ENCODE results near the gene GRK6. TPM values are rescaled to one million over a fixed set of nuclear protein-coding genes. Genes with fewer than 3 reads are reported as not detected.

The GRK6 gene
- total and polyA plus RNA-seq, 4 donors, result 13.0 to 27.6 (median 20.4) TPM

DNA sequence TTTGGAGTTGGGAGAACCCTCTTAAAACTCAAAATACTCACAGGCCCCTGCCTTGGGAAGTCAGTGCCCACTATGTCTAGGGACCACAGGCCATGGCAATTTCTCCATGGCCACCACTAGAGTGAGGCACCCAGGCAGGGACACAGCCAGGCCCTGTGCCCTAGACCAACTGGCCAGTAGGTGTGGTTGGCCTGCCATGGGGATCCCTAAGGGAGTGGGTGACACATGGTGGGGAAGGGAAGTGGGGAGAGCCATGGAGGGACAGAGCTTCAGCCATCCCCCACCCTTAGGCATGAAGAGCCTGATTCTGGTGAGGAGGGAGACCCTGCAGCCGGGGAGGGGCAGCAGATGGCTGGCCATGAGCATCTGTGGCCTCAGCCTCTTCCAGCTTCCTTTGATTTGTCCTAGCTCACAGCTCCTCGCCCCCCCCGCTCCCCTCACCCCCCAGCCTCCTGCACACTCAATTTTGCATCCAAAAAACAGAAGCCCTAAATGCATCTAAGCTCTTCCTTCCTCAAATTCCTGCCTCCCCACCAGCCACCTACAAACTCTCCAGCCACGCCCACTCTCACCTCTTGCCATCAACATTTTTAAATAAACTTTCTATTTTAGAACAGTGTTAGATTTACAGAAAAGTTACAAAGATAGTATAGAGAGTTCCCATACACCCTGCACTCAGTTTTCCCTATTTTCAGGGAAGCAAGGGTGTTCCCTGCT is 48.5 kb downstream of the GRK6 start:
- H3K36me3 ChIP-seq (ENCODE audit: control insufficient read depth in 1 of 2, insufficient read depth in 2 of 2, low read length in 1 of 2), result no peaks in the 10 kb centered on the region
- ATAC-seq (ENCODE audit: low FRiP score) (no peak), DNase-seq (no peak)
- WGBS, 2 donors, result 14 to 18% methylated on average over 4 of the region's 4 CpGs
- no peaks in the 10 kb centered on the region for H3K27me3 ChIP-seq (ENCODE audit: control insufficient read depth in 1 of 2, insufficient read depth in 2 of 2, low read length in 1 of 2)
- H3K9me3 ChIP-seq (ENCODE audit: control insufficient read depth, low read length), result no peaks in the 10 kb centered on the region
- no peaks in the 10 kb centered on the region for H3K4me1 ChIP-seq (ENCODE audit: control insufficient read depth in 1 of 2, insufficient read depth in 2 of 2, low read length in 2 of 2)
- H3K27ac ChIP-seq (ENCODE audit: low read depth in 1 of 2, low read length in 2 of 2), result no peak overlapping the region
- intact Hi-C loops (cut with DNase I), result no loop called here
- no peak overlapping the region for H3K4me3 ChIP-seq (ENCODE audit: low read length in 2 of 2)

DNA sequence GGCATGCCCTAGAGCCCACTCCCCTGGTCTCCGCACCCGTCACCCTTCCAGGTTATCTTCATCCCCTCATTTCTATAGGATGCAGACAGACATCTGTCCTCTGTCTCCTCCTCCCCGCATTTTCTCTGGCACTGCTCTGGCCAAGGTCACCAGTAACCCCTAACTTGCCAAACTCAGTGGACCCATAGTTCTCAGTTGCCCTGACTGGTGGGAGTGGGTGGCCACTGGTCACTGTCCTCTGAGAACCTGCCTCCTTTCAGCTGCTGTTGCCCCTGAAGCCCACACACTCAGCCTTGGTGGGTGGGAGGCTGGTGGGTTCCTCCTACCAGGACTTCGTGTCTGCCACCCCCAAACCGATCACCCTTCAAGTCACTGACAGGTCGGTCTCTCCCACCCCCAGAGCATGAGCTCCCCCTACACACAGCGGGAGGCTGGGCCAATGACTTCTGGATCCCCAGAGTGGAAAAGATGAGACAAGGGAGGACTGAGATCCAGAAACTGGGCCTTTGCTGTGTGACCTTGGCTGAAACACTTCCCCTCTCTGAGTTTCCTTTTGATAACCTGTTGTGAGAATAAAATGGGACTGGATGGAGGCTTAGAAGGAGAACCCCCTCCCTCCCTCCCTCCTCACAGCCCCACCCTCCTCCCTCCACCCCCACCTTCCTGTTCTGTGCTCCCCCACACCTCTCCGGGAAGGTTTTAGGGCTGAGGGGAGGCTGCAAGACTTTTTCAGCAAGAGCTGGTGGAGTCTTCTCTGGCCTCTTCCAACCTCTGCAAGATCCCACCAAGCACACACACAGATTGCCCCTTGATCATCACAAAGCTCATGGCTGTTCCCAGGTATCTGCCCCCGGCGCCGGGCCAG is 49.3 kb downstream of the GRK6 start:
- Histone ChIP-seq H3K36me3 (ENCODE audit: control insufficient read depth in 1 of 2, insufficient read depth in 2 of 2, low read length in 1 of 2) (no peaks in the 10 kb centered on the region), H3K4me3 (ENCODE audit: low read length in 2 of 2) (no peak overlapping the region), H3K27ac (ENCODE audit: low read depth in 1 of 2, low read length in 2 of 2) (no peak overlapping the region), H3K9me3 (ENCODE audit: control insufficient read depth, low read length) (no peaks in the 10 kb centered on the region), H3K27me3 (ENCODE audit: control insufficient read depth in 1 of 2, insufficient read depth in 2 of 2, low read length in 1 of 2) (no peaks in the 10 kb centered on the region), H3K4me1 (ENCODE audit: control insufficient read depth in 1 of 2, insufficient read depth in 2 of 2, low read length in 2 of 2) (no peaks in the 10 kb centered on the region)
- 24 to 25% methylated on average over 11 of the region's 11 CpGs for WGBS, 2 donors
- no peak for ATAC-seq (ENCODE audit: low FRiP score)
- intact Hi-C loops (cut with DNase I), result no loop called here
- DNase-seq, result no peak

DNA sequence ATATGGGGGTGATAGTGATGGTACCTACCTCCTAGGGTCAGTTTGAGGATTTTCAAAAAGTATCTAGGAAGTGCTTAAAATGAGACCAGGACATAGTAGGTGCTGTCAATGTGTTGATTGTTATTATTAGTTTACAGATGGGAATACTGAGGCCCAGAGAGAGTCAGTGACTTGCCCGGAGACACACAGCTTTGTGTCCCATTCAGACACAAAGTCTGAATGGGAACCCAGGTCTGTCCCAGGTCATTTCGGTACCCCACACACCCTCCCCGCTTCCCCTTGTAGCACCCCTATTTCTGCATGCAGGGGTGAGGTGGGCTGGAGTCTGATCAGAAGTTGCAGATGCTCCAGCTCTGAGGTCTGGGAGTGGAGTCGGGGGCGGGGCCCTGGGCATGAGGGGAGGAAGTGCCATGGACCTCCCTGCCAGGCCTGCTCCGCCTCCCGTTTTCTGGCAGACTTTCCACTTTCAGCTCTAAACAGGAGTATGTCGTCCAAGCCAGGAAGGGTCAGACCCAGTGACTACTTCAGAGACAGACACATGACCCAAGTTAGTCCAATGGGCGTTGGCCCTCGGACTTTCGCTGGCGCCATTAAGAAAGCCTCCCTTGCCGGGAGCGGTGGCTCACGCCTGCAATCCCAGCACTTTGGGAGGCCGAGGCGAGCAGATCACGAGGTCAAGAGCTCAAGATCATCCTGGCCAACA is 50.2 kb downstream of the GRK6 start:
- Histone ChIP-seq H3K36me3 (ENCODE audit: control insufficient read depth in 1 of 2, insufficient read depth in 2 of 2, low read length in 1 of 2) (no peaks in the 10 kb centered on the region), H3K4me1 (ENCODE audit: control insufficient read depth in 1 of 2, insufficient read depth in 2 of 2, low read length in 2 of 2) (no peaks in the 10 kb centered on the region), H3K27ac (ENCODE audit: low read depth in 1 of 2, low read length in 2 of 2) (peak overlapping the region in 1 of 2 donors; percentile 19), H3K4me3 (ENCODE audit: low read length in 2 of 2) (no peak overlapping the region), H3K27me3 (ENCODE audit: control insufficient read depth in 1 of 2, insufficient read depth in 2 of 2, low read length in 1 of 2) (no peaks in the 10 kb centered on the region), H3K9me3 (ENCODE audit: control insufficient read depth, low read length) (no peaks in the 10 kb centered on the region)
- ATAC-seq (ENCODE audit: low FRiP score), result peak; percentile 41
- intact Hi-C loops (cut with DNase I), result no loop called here
- WGBS, 2 donors, result 26 to 29% methylated on average over 18 of the region's 18 CpGs
- DNase-seq, result peak; percentile 91 to 92

DNA sequence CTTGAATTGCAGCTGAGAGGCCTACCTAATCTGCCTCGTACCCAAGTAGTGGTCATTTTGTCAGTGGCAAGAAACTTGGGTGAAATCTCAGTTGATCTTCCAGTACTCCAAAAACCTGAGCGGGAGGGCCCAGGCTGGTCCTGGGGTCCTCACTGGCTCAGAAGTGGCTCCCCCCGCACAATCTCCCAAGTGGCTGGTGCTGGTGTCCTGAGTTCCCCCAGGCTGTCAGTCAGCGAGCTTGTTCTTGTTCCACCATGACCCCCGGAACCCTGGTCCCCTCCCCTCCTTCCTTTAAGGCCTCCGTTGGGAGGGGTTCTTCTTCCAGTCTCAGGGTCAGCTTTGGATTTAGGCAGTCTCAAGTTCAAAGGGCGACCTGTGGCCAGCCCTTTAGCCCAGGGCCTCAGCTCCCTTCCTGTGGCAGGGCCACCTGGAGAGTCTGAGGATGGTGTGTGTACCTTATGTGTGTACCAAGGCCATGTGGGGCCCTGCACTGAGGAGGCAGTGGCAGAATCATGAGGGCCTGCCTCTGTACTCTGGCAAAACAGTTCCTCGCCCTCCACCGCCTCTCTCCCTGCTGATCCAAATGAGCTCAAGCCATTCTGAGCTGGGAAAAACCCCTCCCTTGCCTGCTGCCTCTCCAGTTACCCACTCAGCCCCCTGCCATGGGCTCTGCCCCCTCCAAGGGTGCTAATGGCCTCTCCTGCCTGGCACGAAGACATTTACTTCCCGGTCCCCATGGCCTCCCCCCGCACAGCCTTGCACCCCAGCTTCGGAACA is 51.4 kb downstream of the GRK6 start:
- Histone ChIP-seq H3K27ac (ENCODE audit: low read depth in 1 of 2, low read length in 2 of 2) (peak overlapping the region in 1 of 2 donors; percentile 0), H3K27me3 (ENCODE audit: control insufficient read depth in 1 of 2, insufficient read depth in 2 of 2, low read length in 1 of 2) (no peaks in the 10 kb centered on the region), H3K36me3 (ENCODE audit: control insufficient read depth in 1 of 2, insufficient read depth in 2 of 2, low read length in 1 of 2) (no peaks in the 10 kb centered on the region), H3K4me1 (ENCODE audit: control insufficient read depth in 1 of 2, insufficient read depth in 2 of 2, low read length in 2 of 2) (no peaks in the 10 kb centered on the region), H3K4me3 (ENCODE audit: low read length in 2 of 2) (no peak overlapping the region), H3K9me3 (ENCODE audit: control insufficient read depth, low read length) (no peaks in the 10 kb centered on the region)
- no peak for DNase-seq
- WGBS, 2 donors, result 82 to 84% methylated on average over 13 of the region's 13 CpGs
- ATAC-seq (ENCODE audit: low FRiP score), result no peak
- intact Hi-C loops (cut with DNase I), result no loop called here

DNA sequence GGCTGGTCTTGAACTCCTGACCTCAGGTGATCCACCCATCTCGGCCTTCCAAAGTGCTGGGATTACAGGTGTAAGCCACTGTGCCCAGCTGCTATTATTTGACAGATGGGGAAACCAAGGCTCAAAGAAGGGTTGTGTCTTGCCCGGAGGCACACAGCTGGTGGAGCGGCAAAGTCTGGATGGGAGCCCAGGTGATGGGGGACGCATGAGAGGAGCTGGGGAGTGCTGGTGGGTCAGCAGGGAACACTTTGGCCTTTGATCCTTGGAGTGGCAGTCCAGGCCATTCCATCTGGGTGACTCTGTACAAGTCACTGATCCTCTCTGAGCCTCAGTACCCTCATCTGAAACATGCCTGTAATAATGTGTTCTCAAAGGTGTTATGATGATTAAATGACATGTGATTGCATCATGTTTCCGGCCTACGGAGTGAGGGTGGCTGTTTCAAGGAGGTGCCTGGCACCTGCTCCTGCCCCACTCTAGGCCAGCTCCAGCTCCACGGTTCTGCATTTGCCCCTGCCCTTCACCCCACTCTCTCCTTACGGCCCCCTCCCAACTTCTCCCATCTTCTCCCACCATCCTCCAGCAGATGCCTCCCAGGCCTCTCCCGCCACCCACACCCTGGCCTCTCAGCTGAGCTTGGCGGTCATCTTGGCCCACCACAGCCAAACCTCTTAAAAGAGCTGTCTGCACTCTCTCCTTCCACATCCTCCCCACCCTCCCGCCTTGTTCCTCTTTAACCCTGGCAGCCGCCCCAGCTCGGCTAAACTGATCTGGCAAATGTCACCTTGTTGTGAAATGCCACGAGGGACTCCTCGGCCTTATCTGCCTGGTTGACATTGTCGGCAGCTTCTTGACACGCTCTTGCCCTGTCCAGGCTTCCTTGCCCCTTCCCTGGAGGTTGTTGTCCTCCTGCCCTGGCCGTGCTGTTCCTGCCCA is 52.5 kb downstream of the GRK6 start:
- H3K27me3 ChIP-seq (ENCODE audit: control insufficient read depth in 1 of 2, insufficient read depth in 2 of 2, low read length in 1 of 2), result no peaks in the 10 kb centered on the region
- peak overlapping the region in 1 of 2 donors; percentile 73 for H3K27ac ChIP-seq (ENCODE audit: low read depth in 1 of 2, low read length in 2 of 2)
- 11 to 13% methylated on average over 18 of the region's 18 CpGs for WGBS, 2 donors
- intact Hi-C loops (cut with DNase I), result no loop called here
- peak; percentile 88 to 89 for DNase-seq
- no peaks in the 10 kb centered on the region for H3K9me3 ChIP-seq (ENCODE audit: control insufficient read depth, low read length)
- ATAC-seq (ENCODE audit: low FRiP score), result peak; percentile 62
- H3K36me3 ChIP-seq (ENCODE audit: control insufficient read depth in 1 of 2, insufficient read depth in 2 of 2, low read length in 1 of 2), result no peaks in the 10 kb centered on the region
- H3K4me1 ChIP-seq (ENCODE audit: control insufficient read depth in 1 of 2, insufficient read depth in 2 of 2, low read length in 2 of 2), result no peaks in the 10 kb centered on the region
- no peak overlapping the region for H3K4me3 ChIP-seq (ENCODE audit: low read length in 2 of 2)

DNA sequence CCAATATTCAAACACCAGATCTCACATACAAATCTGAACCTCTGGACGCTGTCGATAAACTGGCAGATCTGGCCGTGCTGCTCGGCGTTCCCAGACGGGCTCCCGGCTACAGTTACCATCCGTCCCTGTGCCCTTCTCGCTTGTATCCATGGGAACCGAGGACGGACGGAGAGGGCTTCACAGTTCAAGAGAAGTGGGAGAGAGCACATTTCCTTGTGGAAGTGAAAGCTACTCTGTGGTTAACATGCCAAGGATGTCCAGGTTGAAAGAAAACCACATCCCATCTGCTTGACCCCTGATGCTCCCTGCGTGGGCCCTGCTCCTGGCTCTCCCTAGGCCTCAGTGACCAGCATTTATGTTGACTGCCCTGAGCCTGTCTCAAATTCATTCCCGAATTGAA is 53.3 kb downstream of the GRK6 start:
- peak in 1 of 2 donors; percentile 80 for DNase-seq
- 5 to 6% methylated on average over 14 of the region's 14 CpGs for WGBS, 2 donors

DNA sequence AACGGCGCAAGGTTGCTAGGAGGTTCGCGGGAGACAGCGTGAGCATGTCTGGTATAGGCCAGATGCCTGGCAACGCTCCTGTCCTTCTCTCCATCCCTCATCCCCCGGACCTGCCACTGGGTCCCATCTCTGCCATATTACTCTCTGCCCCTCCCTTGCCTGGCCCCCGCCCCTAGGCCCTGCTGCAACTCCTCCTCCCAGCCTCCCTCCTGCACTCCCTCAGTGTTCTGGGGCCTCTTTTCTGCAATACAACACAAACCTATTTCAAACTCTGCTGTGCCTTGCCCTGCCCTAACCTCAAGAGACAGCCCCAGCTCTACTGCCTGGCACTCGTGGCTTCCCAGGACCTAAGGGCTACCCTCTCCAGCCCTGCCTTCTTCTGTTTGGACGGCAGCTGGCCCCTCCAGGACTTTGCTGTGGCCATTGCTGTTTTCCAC is 55.9 kb downstream of the GRK6 start:
- Histone ChIP-seq H3K36me3 (ENCODE audit: control insufficient read depth in 1 of 2, insufficient read depth in 2 of 2, low read length in 1 of 2) (peaks cover 0 to 2% of the 10 kb centered on the region in 2 donors), H3K27ac (ENCODE audit: low read depth in 1 of 2, low read length in 2 of 2) (peak overlapping the region in 1 of 2 donors; percentile 2), H3K4me1 (ENCODE audit: control insufficient read depth in 1 of 2, insufficient read depth in 2 of 2, low read length in 2 of 2) (no peaks in the 10 kb centered on the region), H3K9me3 (ENCODE audit: control insufficient read depth, low read length) (no peaks in the 10 kb centered on the region), H3K27me3 (ENCODE audit: control insufficient read depth in 1 of 2, insufficient read depth in 2 of 2, low read length in 1 of 2) (no peaks in the 10 kb centered on the region), H3K4me3 (ENCODE audit: low read length in 2 of 2) (no peak overlapping the region)
- ATAC-seq (ENCODE audit: low FRiP score) (no peak), DNase-seq (no peak)
- intact Hi-C loops (cut with DNase I), result no loop called here
- WGBS, 2 donors, result 57 to 62% methylated on average over 10 of the region's 10 CpGs

More for the DNA sequence above, 53.3 kb downstream of the GRK6 start:
- Histone ChIP-seq H3K27me3 (ENCODE audit: control insufficient read depth in 1 of 2, insufficient read depth in 2 of 2, low read length in 1 of 2) (no peaks in the 10 kb centered on the region), H3K9me3 (ENCODE audit: control insufficient read depth, low read length) (no peaks in the 10 kb centered on the region), H3K36me3 (ENCODE audit: control insufficient read depth in 1 of 2, insufficient read depth in 2 of 2, low read length in 1 of 2) (no peaks in the 10 kb centered on the region), H3K27ac (ENCODE audit: low read depth in 1 of 2, low read length in 2 of 2) (peak overlapping the region in 1 of 2 donors; percentile 73), H3K4me1 (ENCODE audit: control insufficient read depth in 1 of 2, insufficient read depth in 2 of 2, low read length in 2 of 2) (no peaks in the 10 kb centered on the region), H3K4me3 (ENCODE audit: low read length in 2 of 2) (no peak overlapping the region)
- intact Hi-C loops (cut with DNase I), result no loop called here
- ATAC-seq (ENCODE audit: low FRiP score), result peak; percentile 47

All from aorta (tissue), 5 donors.